Activated naive CD8-positive, alpha-beta T cell treated with anti-CD3 and anti-CD28 coated beads, Interleukin-2, amount 50 U/mL, for 24 hours (primary cell): ENCODE results near the gene MEF2C.
"Not testable (repeated sequence)": the region's sequence is repeated elsewhere in the genome, so short reads cannot be mapped to it uniquely, and the experiment has no call there.

Experiments
- ATAC-seq: fragments of 150-1000 bp; cut with Tn5 transposase; one replicate; pipeline ENCODE4 v1.10.0; 2021
- DNase-seq: peaks from one replicate; pipeline ENCODE4 v3.0.0; 2021
- H3K27ac Mint-ChIP-seq: one replicate; pipeline ENCODE4 v1.8.0; 2021; ENCODE audit warnings: mild to moderate bottlenecking, mixed read lengths
- H3K27me3 Mint-ChIP-seq: one replicate; pipeline ENCODE4 v1.8.0; 2021; ENCODE audit warnings: mixed read lengths
- H3K36me3 Mint-ChIP-seq: one replicate; pipeline ENCODE4 v1.8.0; 2021; ENCODE audit warnings: low read depth, mixed read lengths
- H3K4me1 Mint-ChIP-seq: one replicate; pipeline ENCODE4 v1.8.0; 2021; ENCODE audit warnings: mixed read lengths
- H3K4me3 Mint-ChIP-seq: one replicate; pipeline ENCODE4 v1.8.0; 2021; ENCODE audit warnings: mild to moderate bottlenecking, moderate library complexity, mixed read lengths
- H3K9me3 Mint-ChIP-seq: one replicate; pipeline ENCODE4 v1.8.0; 2021; ENCODE audit warnings: mixed read lengths

The MEF2C gene

DNA sequence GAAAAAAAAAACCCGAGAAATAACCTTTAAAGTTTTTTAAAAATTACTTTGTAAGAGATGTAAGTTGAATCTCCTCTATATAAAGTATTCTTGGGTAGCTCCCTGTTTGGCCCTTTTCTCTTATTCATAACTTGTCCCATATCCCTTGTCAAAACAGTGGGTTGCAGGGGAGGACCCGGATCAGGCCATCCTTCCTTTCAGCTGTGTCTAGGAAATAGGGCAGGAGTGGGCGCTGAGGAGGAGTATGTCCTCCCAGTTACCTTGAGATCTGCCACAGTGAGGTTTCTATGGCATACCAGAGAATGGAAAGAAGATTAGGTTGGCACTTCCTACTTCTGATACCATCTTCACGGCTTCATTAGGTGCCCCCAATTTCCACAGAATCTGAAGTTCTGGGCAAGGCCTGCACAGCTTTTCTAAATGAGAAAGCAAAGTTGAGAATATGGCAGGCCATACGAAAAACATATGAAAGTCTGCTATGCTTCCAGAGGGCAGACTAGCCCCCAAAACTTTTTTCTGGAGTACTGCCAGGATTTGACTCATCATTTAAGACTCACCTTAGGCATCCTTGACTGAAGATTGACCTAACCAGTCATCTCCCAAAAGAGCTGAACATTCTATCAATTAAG, 20.3 kb downstream of the MEF2C start:
- no peak overlapping the region for H3K4me3 Mint-ChIP-seq
- no peak for DNase-seq
- no peak for ATAC-seq
- no peaks in the 10 kb centered on the region for H3K9me3 Mint-ChIP-seq
- H3K27me3 Mint-ChIP-seq = no peaks in the 10 kb centered on the region
- no peaks in the 10 kb centered on the region for H3K36me3 Mint-ChIP-seq
- H3K4me1 Mint-ChIP-seq = no peaks in the 10 kb centered on the region
- H3K27ac Mint-ChIP-seq = no peak overlapping the region

GRCh38 chr5:88861231-88861630, 21.8 kb downstream of the MEF2C start:
- Mint-ChIP-seq H3K27ac (no peak overlapping the region), H3K4me1 (no peaks in the 10 kb centered on the region), H3K27me3 (no peaks in the 10 kb centered on the region), H3K4me3 (no peak overlapping the region), H3K36me3 (no peaks in the 10 kb centered on the region), H3K9me3 (no peaks in the 10 kb centered on the region)
- ATAC-seq (no peak), DNase-seq (no peak)

DNA sequence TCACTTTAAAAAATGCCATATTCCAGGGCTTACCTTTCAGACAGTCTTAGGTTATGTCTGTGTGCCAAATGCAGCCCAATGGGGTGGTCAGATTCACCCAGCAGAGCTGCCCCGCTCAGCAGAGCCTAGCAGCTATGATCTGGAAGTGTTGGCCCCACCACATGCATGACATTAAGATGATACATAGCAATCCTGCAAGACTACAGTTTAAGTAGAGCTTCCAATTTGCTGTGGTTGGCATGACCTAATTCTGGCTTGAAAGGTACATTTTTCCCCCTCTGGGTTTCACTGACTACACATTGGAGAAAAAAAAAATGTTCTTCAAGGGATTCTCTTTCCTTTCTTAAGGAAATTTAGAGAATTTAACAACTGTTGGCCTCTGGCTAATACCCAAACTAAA, 22.5 kb downstream of the MEF2C start:
- no peaks in the 10 kb centered on the region for H3K4me1 Mint-ChIP-seq
- DNase-seq (no peak), ATAC-seq (no peak)
- no peaks in the 10 kb centered on the region for H3K27me3 Mint-ChIP-seq
- peaks cover 6% of the 10 kb centered on the region for H3K9me3 Mint-ChIP-seq
- peaks cover 2% of the 10 kb centered on the region for H3K36me3 Mint-ChIP-seq
- no peak overlapping the region for H3K4me3 Mint-ChIP-seq
- no peak overlapping the region for H3K27ac Mint-ChIP-seq

DNA sequence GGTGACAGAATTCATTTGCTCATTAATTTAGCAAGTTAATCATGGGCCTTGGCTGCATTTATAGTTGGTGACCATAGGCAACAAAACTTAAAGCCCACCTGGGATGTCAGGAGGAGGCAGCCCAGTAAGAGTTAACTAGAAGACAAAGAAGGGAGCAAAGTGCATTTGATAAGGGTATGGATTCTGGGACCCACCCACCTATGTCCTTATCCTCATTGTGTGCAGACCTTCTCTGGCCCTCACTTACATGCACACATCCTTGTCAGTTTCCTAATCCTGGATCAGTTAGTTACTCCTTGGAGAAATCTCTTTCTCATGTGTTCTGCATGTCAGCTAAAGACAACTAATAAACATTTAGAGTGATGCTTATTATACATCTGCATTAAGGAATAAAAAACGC, 24.6 kb downstream of the MEF2C start:
- peaks cover 2% of the 10 kb centered on the region for H3K27me3 Mint-ChIP-seq
- no peaks in the 10 kb centered on the region for H3K4me1 Mint-ChIP-seq
- no peak overlapping the region for H3K4me3 Mint-ChIP-seq
- H3K9me3 Mint-ChIP-seq = peaks cover 7% of the 10 kb centered on the region
- DNase-seq = no peak
- no peak for ATAC-seq
- H3K36me3 Mint-ChIP-seq = peaks cover 3% of the 10 kb centered on the region
- H3K27ac Mint-ChIP-seq = no peak overlapping the region

GRCh38 chr5:88856381-88856780, 26.6 kb downstream of the MEF2C start:
- not testable (repeated sequence) for H3K4me3 Mint-ChIP-seq, DNase-seq, H3K9me3 Mint-ChIP-seq, H3K36me3 Mint-ChIP-seq, ATAC-seq, H3K27ac Mint-ChIP-seq, H3K4me1 Mint-ChIP-seq, H3K27me3 Mint-ChIP-seq

DNA sequence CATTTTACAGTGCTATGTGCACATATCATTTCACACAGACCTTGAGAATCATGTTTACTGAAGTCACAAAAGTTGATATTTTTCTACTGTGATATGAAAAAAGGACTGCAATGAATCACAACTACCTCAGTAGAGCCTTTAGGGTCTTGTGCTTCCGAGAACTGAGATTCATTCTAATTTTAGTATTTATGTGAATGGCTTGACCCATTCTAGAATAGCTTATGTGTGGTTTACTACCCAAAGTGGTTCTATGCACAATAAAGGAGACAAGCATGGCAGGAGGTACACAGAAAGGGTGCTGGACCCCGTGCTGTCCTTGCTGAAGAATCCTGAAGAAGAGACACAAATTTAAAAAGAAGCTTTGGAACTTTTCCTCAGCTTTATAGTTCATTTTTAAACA, 28.2 kb downstream of the MEF2C start:
- H3K27ac Mint-ChIP-seq = no peak overlapping the region
- peaks cover 7% of the 10 kb centered on the region for H3K9me3 Mint-ChIP-seq
- H3K4me1 Mint-ChIP-seq = peaks cover 6% of the 10 kb centered on the region
- peaks cover 3% of the 10 kb centered on the region for H3K36me3 Mint-ChIP-seq
- no peak overlapping the region for H3K4me3 Mint-ChIP-seq
- ATAC-seq (no peak), DNase-seq (no peak)
- H3K27me3 Mint-ChIP-seq = peaks cover 10% of the 10 kb centered on the region

DNA sequence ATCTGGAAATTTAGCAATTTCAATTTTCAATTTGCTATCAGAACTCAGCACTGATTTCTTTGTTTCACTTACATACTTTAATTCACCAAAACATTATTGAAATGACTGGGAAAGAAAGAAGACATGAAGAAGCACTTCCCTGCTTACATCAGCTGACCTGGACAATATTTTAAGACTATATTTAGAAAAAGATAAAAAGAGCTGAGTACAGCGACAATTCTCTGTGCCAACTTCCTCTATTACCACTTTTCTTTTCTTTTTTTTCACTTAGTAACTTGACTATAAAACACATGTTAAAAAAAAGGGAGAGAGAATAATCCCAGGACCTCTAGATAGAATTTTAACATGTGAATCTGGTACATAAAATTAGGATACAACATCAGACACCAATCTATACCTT, 35.6 kb downstream of the MEF2C start:
- Mint-ChIP-seq H3K27ac (no peak overlapping the region), H3K36me3 (no peaks in the 10 kb centered on the region), H3K4me1 (peaks cover 29% of the 10 kb centered on the region), H3K27me3 (peaks cover 14% of the 10 kb centered on the region), H3K9me3 (no peaks in the 10 kb centered on the region), H3K4me3 (no peak overlapping the region)
- DNase-seq = no peak
- no peak for ATAC-seq

GRCh38 chr5:88846434-88846833, 36.5 kb downstream of the MEF2C start:
- Mint-ChIP-seq H3K4me3 (no peak overlapping the region), H3K36me3 (no peaks in the 10 kb centered on the region), H3K9me3 (no peaks in the 10 kb centered on the region), H3K27me3 (peaks cover 14% of the 10 kb centered on the region), H3K27ac (no peak overlapping the region), H3K4me1 (peaks cover 29% of the 10 kb centered on the region)
- DNase-seq (no peak), ATAC-seq (no peak)

- Mint-ChIP-seq H3K36me3 (no peaks in the 10 kb centered on the region), H3K27me3 (peaks cover 10% of the 10 kb centered on the region), H3K4me3 (no peak overlapping the region), H3K9me3 (no peaks in the 10 kb centered on the region), H3K27ac (peak overlapping the region; percentile 49), H3K4me1 (peaks cover 24% of the 10 kb centered on the region)
- peak; percentile 80 for ATAC-seq
- no peak for DNase-seq
These were observed 37.8 kb downstream of the MEF2C start for GRCh38 chr5:88845081-88845697.

- no peak overlapping the region for H3K27ac Mint-ChIP-seq
- no peak overlapping the region for H3K4me3 Mint-ChIP-seq
- no peaks in the 10 kb centered on the region for H3K36me3 Mint-ChIP-seq
- no peak for ATAC-seq
- peaks cover 23% of the 10 kb centered on the region for H3K4me1 Mint-ChIP-seq
- DNase-seq = no peak
- H3K9me3 Mint-ChIP-seq = no peaks in the 10 kb centered on the region
- H3K27me3 Mint-ChIP-seq = peaks cover 15% of the 10 kb centered on the region
These were observed 40.2 kb downstream of the MEF2C start for GRCh38 chr5:88842784-88843183.

GRCh38 chr5:88841212-88841611, 41.8 kb downstream of the MEF2C start:
- peaks cover 18% of the 10 kb centered on the region for H3K4me1 Mint-ChIP-seq
- no peak overlapping the region for H3K27ac Mint-ChIP-seq
- H3K36me3 Mint-ChIP-seq = no peaks in the 10 kb centered on the region
- no peak for ATAC-seq
- H3K4me3 Mint-ChIP-seq = no peak overlapping the region
- H3K27me3 Mint-ChIP-seq = peaks cover 12% of the 10 kb centered on the region
- no peaks in the 10 kb centered on the region for H3K9me3 Mint-ChIP-seq
- no peak for DNase-seq

DNA sequence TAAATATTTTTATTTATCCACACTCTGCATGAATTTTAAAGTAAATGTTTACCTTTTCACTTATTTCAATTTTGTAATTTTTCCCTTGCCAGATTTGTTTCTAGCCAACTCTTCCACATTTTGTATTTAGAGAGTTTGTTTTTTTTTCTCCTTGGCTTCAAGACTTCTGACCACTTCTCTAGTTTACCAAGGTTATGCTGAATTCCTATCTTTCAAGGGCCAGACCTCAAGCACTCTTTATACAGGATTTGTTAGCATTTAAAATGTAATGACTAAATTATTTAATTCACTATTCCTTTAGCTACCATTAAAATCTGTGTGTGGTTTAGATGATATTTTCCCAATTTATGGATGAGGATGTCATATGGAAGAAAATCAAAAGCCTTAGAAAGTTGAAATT, 42.5 kb downstream of the MEF2C start:
- H3K27ac Mint-ChIP-seq = no peak overlapping the region
- H3K27me3 Mint-ChIP-seq = peaks cover 12% of the 10 kb centered on the region
- no peaks in the 10 kb centered on the region for H3K36me3 Mint-ChIP-seq
- peaks cover 17% of the 10 kb centered on the region for H3K4me1 Mint-ChIP-seq
- no peak overlapping the region for H3K4me3 Mint-ChIP-seq
- ATAC-seq (no peak), DNase-seq (no peak)
- H3K9me3 Mint-ChIP-seq = no peaks in the 10 kb centered on the region

DNA sequence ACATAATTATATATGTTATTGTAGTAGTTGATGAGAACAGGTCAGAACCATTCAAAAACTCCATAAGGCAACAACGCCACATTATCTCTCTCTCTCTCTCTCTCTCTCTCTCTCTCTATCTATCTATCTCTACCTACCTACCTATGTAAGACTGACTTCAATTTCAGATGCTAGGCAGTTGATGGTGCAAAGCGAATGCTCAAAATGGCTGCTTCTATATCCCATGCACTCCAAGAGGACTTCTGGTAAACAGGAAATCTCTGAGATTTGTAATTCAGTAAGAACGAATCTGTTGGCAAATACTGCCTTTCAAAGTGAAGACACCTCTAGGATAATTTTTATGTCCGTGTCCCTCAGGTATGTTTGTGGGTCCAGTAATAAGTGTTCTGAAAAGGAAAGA, 43.7 kb downstream of the MEF2C start:
- no peaks in the 10 kb centered on the region for H3K36me3 Mint-ChIP-seq
- peaks cover 14% of the 10 kb centered on the region for H3K27me3 Mint-ChIP-seq
- no peak overlapping the region for H3K27ac Mint-ChIP-seq
- DNase-seq (no peak), ATAC-seq (no peak)
- H3K9me3 Mint-ChIP-seq = no peaks in the 10 kb centered on the region
- peaks cover 12% of the 10 kb centered on the region for H3K4me1 Mint-ChIP-seq
- no peak overlapping the region for H3K4me3 Mint-ChIP-seq

DNA sequence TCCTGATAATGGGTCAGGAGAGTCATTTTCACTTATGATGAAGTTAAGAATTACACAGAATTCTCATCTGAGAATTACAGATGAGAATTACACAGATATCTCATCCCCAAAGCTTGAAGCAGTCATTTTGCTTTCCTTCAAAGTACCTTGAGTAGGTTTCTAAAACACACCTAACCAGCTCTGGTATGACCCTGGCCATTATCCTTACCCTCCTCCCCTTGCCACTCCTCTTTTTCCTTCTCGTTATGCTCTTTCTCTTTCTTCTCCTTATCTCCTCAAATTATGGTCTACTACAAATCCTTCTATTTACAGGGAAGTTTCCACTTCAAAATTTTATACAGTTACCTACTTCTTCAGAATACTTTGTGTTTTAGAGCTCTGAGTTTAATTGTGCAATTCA, 44.5 kb downstream of the MEF2C start:
- DNase-seq = no peak
- Mint-ChIP-seq H3K4me3 (no peak overlapping the region), H3K4me1 (peaks cover 19% of the 10 kb centered on the region), H3K9me3 (no peaks in the 10 kb centered on the region), H3K27ac (no peak overlapping the region), H3K27me3 (peaks cover 14% of the 10 kb centered on the region), H3K36me3 (no peaks in the 10 kb centered on the region)
- no peak for ATAC-seq

DNA sequence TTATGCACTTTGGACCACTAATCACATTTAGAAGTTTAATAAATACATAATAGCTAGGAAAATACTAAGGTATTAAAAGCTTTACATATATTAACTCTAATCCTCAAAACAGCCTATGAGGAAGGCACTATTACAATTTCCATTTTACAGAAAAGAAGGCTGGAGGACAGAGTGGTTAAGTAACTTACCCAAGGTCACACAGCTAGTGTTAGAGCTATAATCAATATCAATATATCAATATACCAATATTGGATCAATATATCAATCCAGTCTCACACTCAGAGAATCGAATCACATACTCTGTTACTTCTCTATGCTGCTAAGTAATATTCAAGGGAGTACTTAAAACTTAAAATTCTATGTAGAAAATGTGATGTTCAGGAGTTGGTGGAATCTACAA, 45.2 kb downstream of the MEF2C start:
- Mint-ChIP-seq H3K4me1 (peaks cover 24% of the 10 kb centered on the region), H3K36me3 (no peaks in the 10 kb centered on the region)

GRCh38 chr5:88837222-88837621, 45.8 kb downstream of the MEF2C start:
- peaks cover 27% of the 10 kb centered on the region for H3K4me1 Mint-ChIP-seq
- peaks cover 12% of the 10 kb centered on the region for H3K27me3 Mint-ChIP-seq
- H3K4me3 Mint-ChIP-seq = no peak overlapping the region
- DNase-seq (no peak), ATAC-seq (no peak)
- H3K9me3 Mint-ChIP-seq = no peaks in the 10 kb centered on the region
- H3K36me3 Mint-ChIP-seq = no peaks in the 10 kb centered on the region
- no peak overlapping the region for H3K27ac Mint-ChIP-seq

More for the DNA sequence above, 45.2 kb downstream of the MEF2C start:
- ATAC-seq (no peak), DNase-seq (no peak)
- Mint-ChIP-seq H3K9me3 (no peaks in the 10 kb centered on the region), H3K27ac (no peak overlapping the region), H3K27me3 (peaks cover 12% of the 10 kb centered on the region), H3K4me3 (no peak overlapping the region)
